OCI-LY1 (cell line): ENCODE data around the gene OTP.
A peak's percentile ranks its signal among the peaks of the same experiment; 100 is the strongest.

Experiments
- H2AFZ ChIP-seq: fragments of 200-600 bp; sonication (generic), shearing (Covaris generic); 2 replicates; pipeline ENCODE4 v1.6.0; 2014; ENCODE audit warnings: antibody characterized with exemption, mild to moderate bottlenecking, low read length
- H3F3A ChIP-seq: fragments of 200-600 bp; sonication (generic), shearing (Covaris generic); 2 replicates; pipeline ENCODE4 v1.6.0; 2014; ENCODE audit warnings: mild to moderate bottlenecking, antibody characterized with exemption, low read length, moderate library complexity; ENCODE audit not compliant: insufficient read depth
- H3K27ac ChIP-seq: fragments of 200-600 bp; sonication (generic); 2 replicates; pipeline ENCODE4 v1.5.1; 2014; ENCODE audit warnings: low read length, mixed run types, mild to moderate bottlenecking, low read depth; ENCODE audit not compliant: poor library complexity, severe bottlenecking
- H3K27me3 ChIP-seq: fragments of 200-600 bp; sonication (generic); 2 replicates; pipeline ENCODE4 v1.6.0; 2014; ENCODE audit warnings: antibody characterized with exemption, mild to moderate bottlenecking, low read length, moderate library complexity; ENCODE audit not compliant: insufficient read depth
- H3K36me3 ChIP-seq: fragments of 200-600 bp; sonication (generic); 2 replicates; pipeline ENCODE4 v1.6.1; 2014; ENCODE audit warnings: mild to moderate bottlenecking, antibody characterized with exemption, low read length, moderate library complexity, mixed read lengths; ENCODE audit not compliant: insufficient read depth
- H3K4me1 ChIP-seq: fragments of 200-600 bp; sonication (generic); 2 replicates; pipeline ENCODE4 v1.5.1; 2014; ENCODE audit warnings: mild to moderate bottlenecking, low read length, moderate library complexity; ENCODE audit not compliant: insufficient read depth, severe bottlenecking
- H3K4me2 ChIP-seq: fragments of 200-600 bp; sonication (generic), shearing (Covaris generic); 2 replicates; pipeline ENCODE4 v1.6.1; 2014; ENCODE audit warnings: low read length
- H3K4me3 ChIP-seq: fragments of 200-600 bp; sonication (generic); 2 replicates; pipeline ENCODE4 v1.5.1; 2014; ENCODE audit warnings: low read length, low read depth, mild to moderate bottlenecking, mixed read lengths; ENCODE audit not compliant: poor library complexity, severe bottlenecking
- H3K79me2 ChIP-seq: fragments of 200-600 bp; shearing (Covaris generic); 2 replicates; pipeline ENCODE4 v1.6.1; 2016; ENCODE audit warnings: mixed run types, low read length, mixed read lengths; ENCODE audit not compliant: insufficient read depth
- H3K9ac ChIP-seq: fragments of 200-600 bp; sonication (generic), shearing (Covaris generic); 2 replicates; pipeline ENCODE4 v1.6.1; 2014; ENCODE audit warnings: mild to moderate bottlenecking, low read length, mixed read lengths
- H3K9me2 ChIP-seq: fragments of 200-600 bp; sonication (generic), shearing (Covaris generic); 2 replicates; pipeline ENCODE4 v1.6.1; 2014; ENCODE audit warnings: low read depth, mild to moderate bottlenecking, low read length, mixed read lengths
- H3K9me3 ChIP-seq: fragments of 200-600 bp; shearing (Covaris generic); 2 replicates; pipeline ENCODE4 v1.6.1; 2014; ENCODE audit warnings: low read length, mixed read lengths
- H4K20me1 ChIP-seq: fragments of 200-600 bp; sonication (generic), shearing (Covaris generic); 2 replicates; pipeline ENCODE4 v1.6.0; 2016; ENCODE audit warnings: mild to moderate bottlenecking, low read length; ENCODE audit not compliant: insufficient read depth
- EZH2 ChIP-seq: fragments of 200-600 bp; sonication (generic), shearing (Covaris generic); IDR thresholded peaks from 2 replicates; pipeline ENCODE4 v1.8.0; 2017; ENCODE audit warnings: borderline replicate concordance, mixed run types, mild to moderate bottlenecking, antibody characterized with exemption, low read length, moderate library complexity, mixed read lengths
- TF ChIP-seq, protein P1 (sequence below): fragments of 200-600 bp; sonication (generic), shearing (Covaris generic); IDR thresholded peaks from 2 replicates; pipeline ENCODE4 v1.5.1; 2017; ENCODE audit warnings: mild to moderate bottlenecking, antibody characterized with exemption, low read length, moderate library complexity, mixed read lengths

Gene OTP

DNA sequence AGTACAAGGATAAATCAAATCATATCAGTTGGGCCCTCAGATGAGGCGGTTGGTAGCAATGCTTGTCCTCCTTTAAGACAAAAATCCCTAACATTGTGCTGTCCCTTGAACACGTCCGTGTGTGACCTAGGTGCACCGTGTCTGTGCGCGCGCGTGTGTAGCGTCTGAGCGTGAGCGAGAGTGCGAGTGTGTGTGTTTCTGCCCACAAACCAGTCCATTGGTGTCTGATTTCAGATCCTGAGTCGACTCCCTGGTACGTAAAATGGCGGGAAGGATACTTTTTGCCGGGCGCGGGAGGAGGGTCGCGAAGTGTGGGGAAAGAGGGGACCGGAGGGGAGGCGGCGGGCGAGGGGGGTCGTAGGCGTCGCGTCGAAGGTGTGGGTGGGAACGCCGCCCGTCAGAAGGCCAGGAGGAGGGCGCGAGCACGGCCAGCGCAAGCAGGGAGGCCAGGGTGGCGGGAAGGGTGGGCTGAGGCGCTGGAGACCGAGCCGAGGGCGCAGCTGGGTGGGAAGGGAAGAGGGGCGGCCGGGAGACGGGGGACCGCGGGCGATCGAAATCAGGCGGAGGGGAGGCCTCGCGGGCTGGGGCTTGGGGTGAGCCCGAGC, 8.9 kb downstream of the OTP start:
- no peak overlapping the region for H2AFZ ChIP-seq

DNA sequence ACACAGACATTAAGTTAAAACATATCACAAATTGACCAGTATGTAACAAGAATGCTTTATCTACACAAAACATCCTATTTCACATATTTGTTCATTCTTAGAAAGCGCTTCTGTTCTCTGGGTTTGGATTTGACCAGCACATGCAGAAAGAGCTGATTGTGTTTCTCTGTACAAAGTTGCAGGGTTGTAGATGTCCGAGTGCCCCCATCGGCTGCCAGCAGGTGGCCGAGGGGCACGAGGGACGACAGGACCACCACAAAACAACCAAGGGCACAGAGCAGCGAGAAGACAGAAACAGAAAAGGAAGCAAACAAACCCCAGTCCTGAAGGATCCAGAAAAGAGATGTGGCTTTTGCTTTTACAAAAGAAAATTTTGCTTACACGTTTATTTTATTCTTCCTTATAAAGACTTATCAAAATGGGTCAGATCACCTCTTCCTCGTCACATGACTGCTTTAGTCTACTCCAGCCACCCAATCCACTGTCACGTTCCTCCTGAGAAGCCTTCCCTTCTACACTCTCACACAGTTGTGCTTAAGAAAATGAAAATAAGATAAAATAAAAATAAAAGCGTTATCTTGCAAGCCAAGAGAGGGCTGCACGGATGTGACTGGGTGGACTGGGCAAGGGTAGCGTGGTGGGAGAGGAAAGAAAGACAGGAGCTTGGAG, 9.5 kb downstream of the OTP start:
- Histone ChIP-seq H3K4me3 (peak overlapping the region; percentile 70), H3K27ac (no peak overlapping the region), H3K9me3 (no peaks in the 10 kb centered on the region), H4K20me1 (no peaks in the 10 kb centered on the region), H3K9ac (peak overlapping the region; percentile 58; the same call in 1 of the 2 replicates), H3K4me1 (peaks cover 18% of the 10 kb centered on the region), H3F3A (no peaks in the 10 kb centered on the region), H3K36me3 (no peaks in the 10 kb centered on the region), H3K4me2 (peak overlapping the region; percentile 84), H3K27me3 (no peaks in the 10 kb centered on the region), H3K79me2 (no peaks in the 10 kb centered on the region), H2AFZ (no peak overlapping the region), H3K9me2 (no peaks in the 10 kb centered on the region)
- TF ChIP-seq, protein P1, sequence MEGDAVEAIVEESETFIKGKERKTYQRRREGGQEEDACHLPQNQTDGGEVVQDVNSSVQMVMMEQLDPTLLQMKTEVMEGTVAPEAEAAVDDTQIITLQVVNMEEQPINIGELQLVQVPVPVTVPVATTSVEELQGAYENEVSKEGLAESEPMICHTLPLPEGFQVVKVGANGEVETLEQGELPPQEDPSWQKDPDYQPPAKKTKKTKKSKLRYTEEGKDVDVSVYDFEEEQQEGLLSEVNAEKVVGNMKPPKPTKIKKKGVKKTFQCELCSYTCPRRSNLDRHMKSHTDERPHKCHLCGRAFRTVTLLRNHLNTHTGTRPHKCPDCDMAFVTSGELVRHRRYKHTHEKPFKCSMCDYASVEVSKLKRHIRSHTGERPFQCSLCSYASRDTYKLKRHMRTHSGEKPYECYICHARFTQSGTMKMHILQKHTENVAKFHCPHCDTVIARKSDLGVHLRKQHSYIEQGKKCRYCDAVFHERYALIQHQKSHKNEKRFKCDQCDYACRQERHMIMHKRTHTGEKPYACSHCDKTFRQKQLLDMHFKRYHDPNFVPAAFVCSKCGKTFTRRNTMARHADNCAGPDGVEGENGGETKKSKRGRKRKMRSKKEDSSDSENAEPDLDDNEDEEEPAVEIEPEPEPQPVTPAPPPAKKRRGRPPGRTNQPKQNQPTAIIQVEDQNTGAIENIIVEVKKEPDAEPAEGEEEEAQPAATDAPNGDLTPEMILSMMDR: peak; percentile 46
- no peak for TF ChIP-seq EZH2

More for the DNA sequence above, 8.9 kb downstream of the OTP start:
- H3K9me3 ChIP-seq: no peaks in the 10 kb centered on the region
- TF ChIP-seq EZH2: no peak
- TF ChIP-seq, protein P1: no peak
- H3K27ac ChIP-seq: no peak overlapping the region
- peaks cover 18% of the 10 kb centered on the region for H3K4me1 ChIP-seq
- no peaks in the 10 kb centered on the region for H3K79me2 ChIP-seq
- no peaks in the 10 kb centered on the region for H3F3A ChIP-seq
- H3K36me3 ChIP-seq: no peaks in the 10 kb centered on the region
- H3K4me3 ChIP-seq: peak overlapping the region; percentile 70
- no peaks in the 10 kb centered on the region for H4K20me1 ChIP-seq
- H3K4me2 ChIP-seq: peak overlapping the region; percentile 84
- no peaks in the 10 kb centered on the region for H3K27me3 ChIP-seq
- peak overlapping the region; percentile 58 for H3K9ac ChIP-seq
- H3K9me2 ChIP-seq: no peaks in the 10 kb centered on the region

DNA sequence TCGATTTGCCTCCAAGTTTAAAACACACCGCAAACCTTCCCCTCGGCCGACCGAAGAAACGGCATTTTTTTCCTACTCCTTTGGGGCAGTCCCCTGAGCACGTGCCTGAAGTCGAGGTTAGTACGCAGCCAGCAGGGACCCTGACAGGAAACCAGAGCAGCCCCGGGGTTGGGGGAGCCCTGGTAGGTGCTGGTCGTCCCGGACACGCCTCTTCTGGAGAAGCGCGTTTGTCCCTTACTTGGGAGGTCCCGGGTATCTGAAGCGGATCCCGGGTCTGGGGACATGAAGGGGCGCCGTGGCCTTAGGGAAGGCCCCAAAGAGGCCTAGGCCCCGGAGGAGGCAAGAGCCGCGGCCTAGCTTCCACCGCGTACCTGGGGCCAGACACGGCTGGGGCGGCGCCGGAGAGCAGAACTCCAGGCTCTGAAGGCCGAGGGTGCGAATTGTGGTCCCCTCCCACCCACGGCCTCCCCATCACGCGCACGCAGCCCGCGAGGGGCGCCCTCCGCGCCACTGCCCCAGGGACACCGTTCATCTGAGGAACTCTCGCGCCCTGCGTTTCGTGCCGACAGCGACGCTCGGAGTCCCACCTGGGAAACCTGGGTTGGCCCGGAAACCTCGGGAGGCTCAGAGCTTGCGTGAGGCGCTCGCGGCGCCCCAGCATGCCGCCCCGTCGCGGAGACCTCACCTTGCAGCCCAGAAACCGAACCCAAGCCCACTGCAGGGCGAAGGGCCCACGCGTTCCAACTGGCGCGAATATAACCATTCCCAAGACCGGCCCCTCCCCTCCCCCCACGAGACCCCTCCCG, 10.4 kb downstream of the OTP start:
- H3K27ac ChIP-seq: no peak overlapping the region
- peaks cover 18% of the 10 kb centered on the region for H3K4me1 ChIP-seq
- no peaks in the 10 kb centered on the region for H3K9me2 ChIP-seq
- H3K27me3 ChIP-seq: no peaks in the 10 kb centered on the region
- no peaks in the 10 kb centered on the region for H4K20me1 ChIP-seq
- no peaks in the 10 kb centered on the region for H3F3A ChIP-seq
- H3K79me2 ChIP-seq: no peaks in the 10 kb centered on the region
- no peak overlapping the region for H3K4me2 ChIP-seq
- no peak overlapping the region for H2AFZ ChIP-seq
- no peaks in the 10 kb centered on the region for H3K36me3 ChIP-seq
- no peak overlapping the region for H3K4me3 ChIP-seq
- no peaks in the 10 kb centered on the region for H3K9me3 ChIP-seq
- TF ChIP-seq, protein P1: no peak
- TF ChIP-seq EZH2: no peak
- no peak overlapping the region for H3K9ac ChIP-seq
